SW 1271 (cell line): Measurements from ENCODE around the gene ICA1L.
A peak's percentile ranks its signal among the peaks of the same experiment; 100 is the strongest.
"Not testable (repeated sequence)": the region's sequence is repeated elsewhere in the genome, so short reads cannot be mapped to it uniquely, and the experiment has no call there.

ENCODE experiments used
- DNase-seq, 2 experiments: peaks; one replicate each; lab custom pipeline; 2025; lab: John Stamatoyannopoulos, UW

The ICA1L gene

GRCh38 chr2:202847693-202848524, 23.7 kb downstream of the ICA1L start:
- no peak for DNase-seq

DNA sequence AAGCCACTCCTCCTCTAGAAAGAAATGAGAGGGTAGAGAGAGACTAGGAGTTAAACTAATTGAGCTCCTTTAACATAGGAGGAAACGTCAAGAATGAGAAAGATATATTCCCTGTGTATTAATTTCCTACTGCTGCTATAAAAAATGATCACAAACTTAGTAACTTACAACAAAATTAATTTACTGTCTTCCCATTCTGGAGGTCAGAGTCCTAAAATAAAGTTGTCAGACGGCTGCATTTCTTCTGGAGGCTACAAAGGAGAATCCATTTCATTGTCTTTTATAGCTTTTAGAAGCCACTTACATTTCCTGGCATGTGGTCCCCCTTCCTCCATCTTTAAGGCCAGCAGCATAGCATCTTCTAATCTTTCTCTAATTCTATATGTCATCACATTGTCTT, 26.9 kb downstream of the ICA1L start:
- DNase-seq, result no peak

DNA sequence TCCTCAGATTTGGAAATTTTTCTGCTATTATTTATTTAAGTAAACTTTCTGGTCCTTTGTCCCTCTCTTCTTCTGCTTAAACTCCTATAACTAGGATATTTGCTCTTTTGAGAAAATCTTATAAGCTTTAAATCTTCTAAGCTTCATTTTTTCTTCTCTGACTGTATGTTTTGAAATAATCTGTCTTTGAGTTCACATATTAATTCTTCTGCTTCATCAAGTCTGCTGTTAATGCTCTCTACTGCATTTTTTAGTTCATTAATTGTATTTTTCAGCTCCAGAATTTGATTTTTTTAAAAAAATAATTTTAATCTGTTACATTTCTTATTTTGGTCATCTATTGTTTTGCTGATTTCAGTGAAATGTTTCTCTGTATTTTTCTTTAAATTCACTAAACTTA, 28.9 kb downstream of the ICA1L start:
- no peak for DNase-seq

GRCh38 chr2:202841090-202841867, 30.3 kb downstream of the ICA1L start:
- no peak for DNase-seq

DNA sequence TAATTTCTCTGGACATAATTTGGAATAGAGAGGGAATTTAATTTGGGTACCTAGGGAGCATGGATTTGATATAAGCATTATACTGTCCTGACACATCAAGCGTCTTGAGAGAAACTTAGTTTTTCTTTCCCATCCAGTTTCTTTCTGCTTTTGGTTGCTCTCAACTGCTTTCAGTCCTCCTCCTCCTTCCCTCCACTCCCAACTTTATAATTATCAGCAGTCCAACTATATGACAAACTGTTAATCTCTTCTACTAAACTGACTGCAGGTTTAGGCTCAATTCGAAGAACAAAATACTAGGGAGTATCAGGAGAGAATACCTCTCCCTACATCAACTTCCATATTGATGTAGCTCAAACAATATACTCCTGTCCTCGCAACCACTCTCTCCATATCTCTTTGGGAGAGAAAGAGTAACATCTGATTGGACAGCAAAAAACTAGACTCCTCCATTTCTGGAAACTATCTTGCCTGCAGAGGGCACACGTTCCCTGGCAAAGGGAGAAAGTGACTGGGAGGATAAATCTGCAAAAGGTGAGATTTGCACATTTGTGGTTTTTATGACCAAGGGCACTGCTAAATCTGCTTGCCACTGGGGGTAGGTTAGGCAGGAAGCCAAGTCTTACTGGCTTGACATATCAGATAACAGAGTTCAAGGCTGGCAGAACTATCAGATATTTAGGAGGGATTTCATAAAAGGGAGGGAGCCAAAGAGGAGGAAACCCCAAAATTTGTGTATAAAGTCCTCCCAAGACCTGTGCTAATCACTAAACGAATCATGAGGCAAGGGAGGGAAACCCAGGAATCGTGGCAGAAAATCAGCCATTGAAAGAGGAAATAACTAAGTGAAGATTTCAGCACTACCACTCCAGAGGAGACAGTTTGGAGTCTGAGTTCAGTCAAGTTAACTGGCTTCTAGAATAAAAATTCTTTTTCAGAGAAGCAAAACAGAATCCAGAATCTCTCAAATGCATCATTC, 40.0 kb downstream of the ICA1L start:
- DNase-seq, result peak in 1 of 2 experiments; percentile 61

DNA sequence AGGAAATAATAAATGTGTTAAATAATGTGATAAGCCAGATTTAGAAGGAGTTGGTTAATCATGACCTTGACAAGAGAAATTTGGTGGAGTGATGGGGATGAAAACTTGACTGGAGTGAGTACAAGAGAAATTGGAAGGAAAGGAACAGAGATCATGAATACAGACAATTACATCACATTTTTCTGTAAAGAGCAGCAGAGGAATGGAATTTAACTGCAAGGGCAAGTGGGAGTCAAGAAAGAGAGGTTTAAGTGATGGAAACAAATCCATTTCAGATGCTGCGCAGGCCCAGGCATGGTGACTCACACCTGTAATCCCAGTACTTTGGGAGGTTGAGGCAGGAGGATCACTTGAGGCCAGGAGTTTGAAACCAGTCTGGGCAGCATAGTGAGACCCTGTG, 46.7 kb downstream of the ICA1L start:
- DNase-seq, result no peak

GRCh38 chr2:202822411-202822810, 49.2 kb downstream of the ICA1L start:
- DNase-seq, result no peak

GRCh38 chr2:202821206-202822160, 50.1 kb downstream of the ICA1L start:
- DNase-seq, result no peak

DNA sequence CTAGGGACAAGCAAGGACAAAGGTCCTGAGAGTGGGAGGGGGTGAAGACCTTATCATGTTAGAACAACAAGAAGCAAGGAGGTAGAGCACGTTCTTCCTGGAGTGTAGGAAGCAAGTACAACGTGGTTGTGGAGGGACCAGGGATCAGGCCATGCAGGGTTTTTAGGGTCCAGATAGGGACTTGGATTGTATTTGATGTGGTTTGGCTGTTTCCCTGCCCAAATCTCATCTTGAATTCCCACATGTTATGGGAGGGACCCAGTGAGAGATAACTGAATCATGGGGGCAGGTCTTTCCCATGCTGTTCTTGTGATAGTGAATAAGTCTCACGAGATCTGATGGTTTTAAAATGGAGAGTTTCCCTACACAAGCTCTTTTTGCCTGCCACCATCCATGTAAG, 53.2 kb downstream of the ICA1L start:
- no peak for DNase-seq

DNA sequence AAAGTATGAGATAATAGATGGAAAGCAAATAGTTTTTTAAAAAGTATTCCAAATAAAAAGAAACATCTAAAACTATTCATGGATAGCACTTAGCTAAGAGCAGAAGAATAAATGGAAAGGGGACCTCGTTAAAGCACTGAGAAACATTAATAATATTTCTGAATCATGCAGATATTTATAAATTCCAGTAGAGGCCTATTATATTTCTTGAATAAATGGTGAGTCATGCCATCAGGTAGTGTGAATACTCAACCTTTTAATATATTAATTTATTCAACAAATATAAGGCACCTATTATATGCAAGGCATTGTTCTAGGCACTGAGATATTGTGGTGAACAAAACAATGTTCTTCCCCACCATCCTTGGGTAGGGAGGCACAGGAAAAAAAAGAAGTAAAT, 53.8 kb downstream of the ICA1L start:
- DNase-seq, result no peak

DNA sequence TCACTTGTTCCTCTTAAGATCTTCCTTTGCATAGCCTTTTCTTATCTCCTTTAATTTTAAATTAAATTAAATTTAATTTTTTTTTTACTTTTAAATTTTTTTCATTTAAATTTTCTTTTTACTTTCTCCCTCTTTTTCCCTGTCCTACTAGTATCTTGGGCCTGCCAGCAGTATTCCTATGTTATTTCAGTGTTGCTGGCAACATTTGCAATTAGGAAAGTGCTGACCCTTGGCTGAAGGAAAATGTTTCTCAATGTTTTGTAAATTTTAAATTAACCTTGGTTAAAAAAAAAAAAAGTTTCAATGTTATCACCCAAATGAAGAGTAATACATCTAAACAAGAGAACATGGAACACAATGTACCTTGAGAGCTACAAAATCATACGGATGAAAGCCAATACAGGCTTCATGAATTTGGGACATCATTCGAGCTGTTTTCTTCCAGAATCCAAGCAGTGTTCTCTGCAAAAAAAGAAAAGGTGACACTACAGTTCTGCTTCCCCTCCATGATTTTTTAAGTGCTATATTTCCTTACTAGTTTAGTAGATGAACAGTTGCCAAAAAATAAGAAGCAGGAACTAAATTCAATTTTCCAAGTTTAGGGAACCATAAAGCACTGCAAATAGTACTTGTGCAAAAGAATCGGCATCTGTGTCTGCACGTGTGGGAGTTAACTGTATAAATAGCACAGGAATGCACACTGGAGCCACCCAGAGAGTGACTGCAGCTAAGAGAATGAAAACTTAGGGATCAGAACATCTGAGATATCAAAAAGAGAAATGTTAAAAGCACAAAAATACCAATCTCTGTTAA, 55.8 kb downstream of the ICA1L start:
- DNase-seq, result no peak

GRCh38 chr2:202814226-202814625, 57.3 kb downstream of the ICA1L start:
- DNase-seq, result no peak

- no peak for DNase-seq
Observed at GRCh38 chr2:202813387-202813786, 58.2 kb downstream of the ICA1L start.

DNA sequence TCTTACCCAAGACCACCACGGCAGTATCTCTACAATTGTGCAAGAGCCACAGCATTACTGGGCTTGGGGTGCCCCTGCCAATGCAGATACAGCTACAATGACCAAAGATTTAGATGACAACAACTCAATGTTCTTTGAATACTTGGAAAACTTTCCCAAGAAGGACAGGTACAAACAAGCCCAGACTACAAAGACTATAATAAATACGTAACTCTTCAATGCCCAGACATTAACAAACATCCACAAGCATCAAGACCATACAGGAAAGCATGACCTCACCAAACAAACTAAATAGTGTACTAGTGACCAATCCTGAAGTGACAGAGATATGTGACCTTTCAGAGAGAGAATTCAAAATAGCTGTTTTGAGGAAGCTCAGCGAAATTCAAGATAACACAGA, 62.8 kb downstream of the ICA1L start:
- DNase-seq, result no peak

DNA sequence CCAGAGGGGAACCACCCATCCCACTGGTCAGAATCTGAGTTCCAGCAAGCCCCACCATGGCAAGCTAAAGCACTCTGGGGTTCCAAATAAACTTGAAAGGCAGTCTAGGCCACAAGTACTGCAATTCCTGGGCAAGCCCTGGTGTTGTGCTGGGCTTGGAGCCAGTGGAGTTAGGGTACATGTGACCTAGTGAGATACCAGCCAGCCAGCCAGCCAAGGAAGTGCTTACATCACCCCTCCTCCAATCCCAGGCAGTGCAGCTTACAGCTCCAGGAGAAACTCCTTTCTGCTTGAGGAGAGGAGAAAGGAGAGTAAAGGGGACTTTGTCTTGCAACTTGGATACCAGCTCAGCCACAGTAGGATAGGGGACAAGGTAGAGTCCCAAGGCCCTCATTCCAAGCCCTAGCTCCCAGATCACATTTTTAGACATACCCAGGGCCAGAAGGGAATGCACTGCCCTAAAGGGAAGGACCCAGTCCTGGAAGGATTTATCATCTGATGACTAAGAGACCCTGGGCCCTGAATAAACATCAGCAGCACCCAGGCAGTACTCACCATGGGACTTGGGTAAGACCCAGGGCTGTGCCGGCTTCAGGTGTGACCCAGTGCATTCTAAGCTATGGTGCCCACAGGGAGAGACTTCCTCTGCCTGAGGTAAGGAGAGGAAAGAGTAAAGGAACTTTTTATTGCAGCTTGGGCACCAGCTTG, 64.0 kb downstream of the ICA1L start:
- not testable (repeated sequence) for DNase-seq

DNA sequence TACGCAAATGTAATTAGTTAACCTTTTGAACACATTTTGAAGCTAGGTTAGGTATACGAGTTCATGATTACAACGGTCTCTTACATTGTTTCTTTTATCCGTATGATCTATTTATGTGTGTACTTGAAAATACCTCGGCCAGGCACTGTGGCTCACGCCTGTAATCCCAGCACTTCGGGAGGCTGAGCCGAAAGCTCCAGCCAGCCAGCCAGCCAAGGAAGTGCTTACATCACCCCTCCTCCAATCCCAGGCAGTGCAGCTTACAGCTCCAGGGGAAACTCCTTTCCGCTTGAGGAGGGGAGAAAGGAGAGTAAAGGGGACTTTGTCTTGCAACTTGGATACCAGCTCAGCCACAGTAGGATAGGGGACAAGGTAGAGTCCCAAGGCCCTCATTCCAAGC, 65.7 kb downstream of the ICA1L start:
- DNase-seq, result not testable (repeated sequence)

DNA sequence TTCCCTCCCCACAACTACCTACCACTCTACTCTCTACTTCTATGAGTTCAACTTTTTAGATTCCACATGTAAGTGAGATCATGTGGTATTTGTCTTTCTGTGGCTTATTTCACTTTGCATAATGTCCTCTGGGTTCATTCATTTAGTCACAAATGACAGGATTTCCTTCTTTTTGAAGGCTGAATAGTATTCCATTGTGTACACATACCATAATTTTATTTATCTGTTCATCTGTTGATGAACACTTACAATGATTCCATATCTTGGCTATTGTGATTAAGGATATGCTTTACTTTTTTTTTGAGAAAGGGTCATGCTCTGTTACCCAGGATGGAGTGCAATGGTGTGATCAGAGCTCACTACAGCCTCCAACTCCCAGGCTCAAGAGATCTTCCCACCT, 73.6 kb downstream of the ICA1L start:
- DNase-seq, result no peak

DNA sequence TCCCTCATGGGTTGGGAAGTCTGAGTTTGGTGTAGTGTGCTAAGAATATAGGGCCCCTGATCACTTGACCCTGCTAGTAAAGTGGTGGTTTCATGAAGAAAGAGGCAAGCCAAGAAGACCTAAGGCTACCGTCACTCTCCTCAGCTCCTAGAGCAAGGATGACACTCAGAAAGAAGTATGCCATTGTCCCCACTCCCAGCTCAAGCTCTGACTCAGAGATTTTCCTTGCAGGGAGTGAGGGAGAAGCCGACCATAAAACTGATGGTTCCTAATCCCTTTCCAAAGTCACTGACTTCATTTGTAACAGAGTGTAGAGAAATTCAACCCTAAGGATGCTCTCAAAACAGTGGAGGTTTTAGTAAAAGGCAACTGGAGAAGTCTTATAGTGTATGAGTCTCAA, 80.9 kb downstream of the ICA1L start:
- DNase-seq, result no peak

GRCh38 chr2:202786842-202787241, 84.7 kb downstream of the ICA1L start:
- no peak for DNase-seq
